ENCODE data around the gene SEC14L5.

DNA sequence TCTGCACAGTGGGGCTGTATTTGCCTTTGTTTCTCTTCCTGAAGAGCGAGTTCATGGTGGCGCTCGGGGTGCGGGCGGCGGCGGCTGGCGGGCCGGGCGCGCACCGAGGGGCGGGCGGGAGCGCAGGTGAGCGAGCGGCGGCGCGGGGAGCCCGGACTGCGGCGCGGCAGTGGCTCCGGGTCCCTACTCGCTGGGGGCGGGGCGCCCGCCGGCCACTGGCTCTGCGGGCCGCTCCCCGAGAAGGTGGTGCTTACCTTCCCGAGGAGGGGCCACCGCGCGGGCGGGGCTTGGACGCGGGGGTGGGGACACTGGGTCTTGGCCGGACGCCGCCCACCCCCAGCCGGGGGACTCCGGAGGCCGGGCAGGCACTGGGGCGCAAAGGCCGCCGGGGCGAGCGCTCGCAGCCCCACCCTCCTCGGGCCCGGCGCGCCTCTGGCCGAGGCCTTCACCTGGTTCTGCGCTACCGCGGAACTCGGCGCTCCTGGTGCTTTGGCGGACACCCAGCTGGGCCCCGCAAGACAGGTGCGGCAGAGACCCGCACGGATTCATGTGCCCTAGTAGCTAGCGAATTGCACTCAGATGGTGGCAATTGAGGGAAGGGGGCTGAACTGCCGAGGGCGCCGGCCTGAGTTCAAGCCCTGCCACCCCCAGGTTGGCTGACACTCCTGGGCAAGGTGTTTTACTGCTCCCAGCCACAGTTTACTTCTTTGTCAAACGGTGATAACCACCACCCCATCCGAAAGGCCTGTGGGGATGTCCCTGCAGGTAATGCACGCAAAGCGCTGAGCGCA lies 20.9 kb upstream of the SEC14L5 start, which contains the start of gene PPL:
- TF ChIP-seq, protein P1, sequence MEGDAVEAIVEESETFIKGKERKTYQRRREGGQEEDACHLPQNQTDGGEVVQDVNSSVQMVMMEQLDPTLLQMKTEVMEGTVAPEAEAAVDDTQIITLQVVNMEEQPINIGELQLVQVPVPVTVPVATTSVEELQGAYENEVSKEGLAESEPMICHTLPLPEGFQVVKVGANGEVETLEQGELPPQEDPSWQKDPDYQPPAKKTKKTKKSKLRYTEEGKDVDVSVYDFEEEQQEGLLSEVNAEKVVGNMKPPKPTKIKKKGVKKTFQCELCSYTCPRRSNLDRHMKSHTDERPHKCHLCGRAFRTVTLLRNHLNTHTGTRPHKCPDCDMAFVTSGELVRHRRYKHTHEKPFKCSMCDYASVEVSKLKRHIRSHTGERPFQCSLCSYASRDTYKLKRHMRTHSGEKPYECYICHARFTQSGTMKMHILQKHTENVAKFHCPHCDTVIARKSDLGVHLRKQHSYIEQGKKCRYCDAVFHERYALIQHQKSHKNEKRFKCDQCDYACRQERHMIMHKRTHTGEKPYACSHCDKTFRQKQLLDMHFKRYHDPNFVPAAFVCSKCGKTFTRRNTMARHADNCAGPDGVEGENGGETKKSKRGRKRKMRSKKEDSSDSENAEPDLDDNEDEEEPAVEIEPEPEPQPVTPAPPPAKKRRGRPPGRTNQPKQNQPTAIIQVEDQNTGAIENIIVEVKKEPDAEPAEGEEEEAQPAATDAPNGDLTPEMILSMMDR (IDR thresholded peaks at IDR 0.05; ENCODE audit: low read depth, low read length), result no peak
- TF ChIP-seq, protein P2, sequence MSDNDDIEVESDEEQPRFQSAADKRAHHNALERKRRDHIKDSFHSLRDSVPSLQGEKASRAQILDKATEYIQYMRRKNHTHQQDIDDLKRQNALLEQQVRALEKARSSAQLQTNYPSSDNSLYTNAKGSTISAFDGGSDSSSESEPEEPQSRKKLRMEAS (IDR thresholded peaks at IDR 0.05; ENCODE audit: low read depth, low read length), result no peak
- TF ChIP-seq MYC (IDR thresholded peaks at IDR 0.05; ENCODE audit: low read depth, low read length), result no peak

All from NB4 (cell line).